Stimulated activated CD4-positive, alpha-beta T cell treated with anti-CD3 and anti-CD28 coated beads, Interleukin-15, amount 100 ng/mL, for 1 hour (primary cell): ENCODE results near the gene LONRF2.

Experiments
- DNase-seq, 2 donors: peaks; one replicate each; pipeline ENCODE4 v3.0.0-alpha.2; 2020; ENCODE audit warnings: low read depth in 1 of 2, low spot score in 1 of 2

The LONRF2 gene

DNA sequence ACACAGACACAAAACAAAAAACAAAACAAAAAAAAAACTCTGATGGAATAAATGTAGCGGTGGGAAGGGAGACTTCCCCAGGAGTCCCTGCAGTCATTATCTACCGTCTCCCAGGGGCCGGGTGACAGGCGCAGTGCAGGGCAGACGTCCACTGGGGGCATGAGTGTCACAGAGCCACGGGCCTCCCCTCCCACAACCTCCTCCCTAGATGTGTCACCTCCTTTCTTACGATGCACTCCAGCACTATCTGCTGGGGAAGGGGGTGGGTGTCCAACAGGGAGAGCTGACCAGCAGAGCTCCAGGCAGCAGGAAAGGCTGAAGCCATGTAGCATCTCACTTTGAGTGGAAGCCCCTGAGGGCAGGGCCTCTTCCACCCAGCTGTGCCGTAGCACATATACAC is 84.5 kb downstream of the LONRF2 start:
- DNase-seq = no peak

DNA sequence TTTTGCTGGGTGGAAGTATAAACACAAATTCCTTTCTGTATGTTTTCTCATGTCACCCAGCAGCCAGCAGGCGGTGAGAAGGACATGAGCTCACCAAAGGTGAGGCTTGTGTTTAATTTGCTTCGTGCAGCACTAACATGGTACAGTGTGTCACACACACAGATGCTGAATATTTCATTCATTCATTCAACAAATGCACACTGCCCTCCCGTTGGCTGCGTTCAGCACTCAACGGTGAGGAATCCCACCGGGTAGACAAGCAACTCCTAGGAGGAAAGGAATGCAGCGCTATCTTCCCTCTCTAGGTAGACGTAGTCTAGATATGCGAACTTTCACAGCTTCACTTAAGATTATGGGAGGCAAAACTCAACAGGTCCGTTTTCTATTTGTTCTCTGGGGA is 85.1 kb downstream of the LONRF2 start:
- DNase-seq = no peak

- DNase-seq = no peak
Observed at GRCh38 chr2:100236166-100236565, 86.1 kb downstream of the LONRF2 start.

DNA sequence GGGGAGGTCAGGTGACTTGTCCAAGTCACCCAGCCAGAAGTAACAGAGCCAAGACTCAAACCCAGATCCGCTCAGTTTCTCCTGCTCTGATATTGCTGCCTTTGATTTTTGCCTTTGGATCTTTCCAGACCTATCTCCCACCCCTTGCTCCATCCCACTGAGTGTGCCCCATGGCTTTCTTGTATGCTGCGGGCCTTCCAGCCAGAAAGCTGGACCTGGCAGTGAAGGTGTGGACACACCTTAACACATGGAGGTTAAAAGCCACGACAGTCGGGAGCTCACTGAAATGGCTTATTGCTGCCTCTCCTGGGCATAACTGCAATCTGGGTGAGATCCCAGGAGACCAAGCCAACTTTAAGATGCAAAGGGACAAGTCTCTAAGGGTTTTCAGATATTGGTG is 86.7 kb downstream of the LONRF2 start:
- no peak for DNase-seq

DNA sequence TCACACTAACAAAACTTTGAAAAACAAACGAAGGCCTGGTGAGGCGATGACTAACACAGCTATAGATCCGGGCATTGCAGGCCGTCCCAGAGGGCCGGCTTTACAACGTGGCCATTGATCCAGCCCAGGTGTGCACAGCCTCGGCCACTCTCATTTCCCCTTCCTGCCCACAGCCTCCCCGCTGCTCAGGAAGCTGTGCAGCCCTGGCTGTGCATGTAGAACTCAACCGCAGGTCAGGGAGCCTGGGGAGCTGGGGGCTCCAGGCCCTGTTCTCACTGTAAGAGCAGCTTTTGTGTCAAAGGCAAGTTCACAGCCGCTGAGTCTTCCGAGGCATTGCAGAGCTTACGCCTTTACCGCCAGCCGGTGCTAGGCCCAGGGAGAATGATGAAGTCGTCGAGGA is 87.2 kb downstream of the LONRF2 start:
- DNase-seq = no peak

DNA sequence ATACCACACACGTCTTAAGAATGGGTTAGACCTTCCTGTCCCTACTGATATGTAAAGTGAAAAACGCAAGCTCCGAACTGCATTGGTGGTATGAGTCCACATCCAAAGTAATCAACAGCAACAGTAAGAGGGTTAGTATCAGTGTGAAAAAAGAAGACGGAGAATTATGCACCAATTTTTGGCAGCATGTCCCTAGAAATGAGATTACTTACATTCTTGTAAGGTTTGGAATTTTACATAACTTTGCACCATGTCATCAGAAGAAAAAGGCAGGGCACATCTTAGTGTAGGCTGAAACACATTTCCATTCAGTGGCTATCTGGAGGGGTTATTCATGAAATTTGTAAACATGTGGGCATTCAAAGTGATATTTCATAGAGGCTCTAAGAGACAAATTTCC is 88.2 kb downstream of the LONRF2 start:
- DNase-seq = no peak

GRCh38 chr2:100233061-100233460 is 89.2 kb downstream of the LONRF2 start:
- DNase-seq = no peak

- DNase-seq = no peak
Observed at GRCh38 chr2:100230754-100231153, 91.5 kb downstream of the LONRF2 start.

DNA sequence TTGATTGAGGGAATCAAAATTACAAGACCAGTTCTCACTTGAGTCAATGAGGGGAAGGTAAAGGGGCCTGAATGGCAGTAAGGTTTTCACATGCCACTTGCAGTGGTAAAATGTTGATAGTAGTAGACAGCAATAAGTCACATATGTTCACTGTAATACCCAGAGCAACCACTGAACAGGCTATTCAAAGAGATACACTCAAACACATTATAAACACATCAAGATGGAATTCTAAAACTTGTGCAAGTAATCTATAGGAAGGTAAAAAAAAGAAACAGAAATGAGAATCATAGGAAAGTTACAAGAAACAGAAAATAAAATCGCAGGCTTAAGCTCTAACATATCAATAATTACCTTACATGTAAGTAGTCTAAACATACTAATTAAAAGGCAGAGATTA is 93.3 kb downstream of the LONRF2 start:
- DNase-seq = no peak

DNA sequence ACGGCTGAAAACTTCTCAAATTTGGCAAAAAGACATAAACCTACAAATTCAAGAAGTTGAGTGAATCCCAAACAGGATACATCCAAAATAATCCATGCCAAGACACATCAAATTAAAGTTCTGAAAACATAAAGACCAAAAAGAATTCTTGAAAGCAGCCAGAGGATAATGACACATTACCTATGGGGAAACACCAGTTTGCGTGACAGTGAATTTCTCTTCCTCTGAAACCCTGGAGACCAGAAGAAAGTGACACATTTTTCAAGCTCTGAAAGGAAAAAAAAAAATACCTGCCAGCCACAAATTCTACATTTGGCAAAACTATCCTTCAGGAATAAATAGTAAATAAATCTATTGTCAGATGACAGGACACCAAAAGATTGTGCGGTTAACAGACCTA is 93.9 kb downstream of the LONRF2 start:
- no peak for DNase-seq

DNA sequence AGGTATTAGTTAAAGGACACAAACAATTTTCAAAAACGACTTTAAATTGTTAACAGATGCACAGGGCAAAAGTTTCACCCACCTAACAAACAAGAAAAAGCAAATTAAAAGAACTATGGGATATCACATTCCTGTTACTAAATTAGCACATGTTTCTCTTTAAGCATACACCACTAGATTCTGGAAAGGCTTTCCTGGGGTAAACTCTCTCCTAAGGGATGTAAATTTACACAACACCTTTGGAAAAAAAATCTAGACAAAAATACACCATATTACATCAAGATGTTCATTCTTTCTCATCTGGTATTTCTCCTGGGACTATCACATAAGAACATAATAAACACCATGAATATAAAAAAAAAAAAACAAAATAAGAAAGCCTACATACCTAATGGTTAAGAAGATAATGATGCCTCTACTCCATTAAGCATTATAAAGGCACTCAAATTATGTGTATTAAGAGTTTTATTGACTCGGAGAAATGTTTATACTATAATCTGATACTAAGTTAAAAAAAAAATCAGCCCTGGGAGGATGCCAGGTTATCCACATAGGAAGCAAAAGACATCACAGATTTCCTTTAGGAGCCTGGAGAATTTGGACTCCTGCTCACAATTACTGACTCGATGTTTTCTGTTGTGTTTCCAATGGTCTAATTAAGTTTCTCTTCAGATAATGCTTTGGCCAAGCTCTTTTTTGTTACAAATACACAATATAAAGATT is 97.2 kb downstream of the LONRF2 start:
- DNase-seq = no peak

- no peak for DNase-seq
Observed at GRCh38 chr2:100223502-100223901, 98.8 kb downstream of the LONRF2 start.
